ENCODE results near the gene NFS1. TPM values are rescaled to one million over a fixed set of nuclear protein-coding genes. Genes with fewer than 3 reads are reported as not detected.

Gene NFS1
- polyA plus RNA-seq, 1 donor (not counting 4 experiments of a cell fraction or from before 2014, with no cell fraction given) = 39.6 TPM

- Histone ChIP-seq H3K27ac (ENCODE audit: control insufficient read depth, insufficient read depth, low read length) (no peak overlapping the region), H3K36me3 (ENCODE audit: control insufficient read depth in 2 of 2, extremely low read depth in 1 of 2, insufficient read depth in 2 of 2, low read length in 2 of 2) (peaks cover 30 to 48% of the 10 kb centered on the region in 2 experiments), H3K9ac (ENCODE audit: control insufficient read depth, extremely low read depth, insufficient read depth, low read length) (no peak overlapping the region), H3K9me3 (ENCODE audit: control insufficient read depth, low read depth, low read length) (no peaks in the 10 kb centered on the region), H3K9me1 (ENCODE audit: control insufficient read depth, extremely low read depth, insufficient read depth, low read length) (peaks cover 2% of the 10 kb centered on the region), H4K20me1 (ENCODE audit: control insufficient read depth, extremely low read depth, insufficient read depth, low read length) (peaks cover 67% of the 10 kb centered on the region), H3K4me2 (ENCODE audit: control insufficient read depth, extremely low read depth, insufficient read depth, low read depth, low read length) (no peak overlapping the region), H3K27me3 (ENCODE audit: control insufficient read depth, extremely low read depth, insufficient read depth, low read length) (no peaks in the 10 kb centered on the region), H3K79me2 (ENCODE audit: control insufficient read depth, insufficient read depth, low read length) (peaks cover 96% of the 10 kb centered on the region), H3K4me1 (ENCODE audit: control insufficient read depth, extremely low read depth, insufficient read depth, low read length) (peaks cover 7% of the 10 kb centered on the region), H2AFZ (ENCODE audit: control insufficient read depth, low read length) (no peak overlapping the region), H3K4me3 (ENCODE audit: control insufficient read depth in 2 of 3, extremely low read depth in 1 of 3, insufficient read depth in 2 of 3, low read depth in 1 of 3, low read length in 3 of 3) (no peak overlapping the region)
- FAIRE-seq = no peak
- dilution Hi-C loops (cut with MboI; ENCODE audit: extremely low pct_ligation_motif_present, low sequenced_read_pairs) = no loop called here
- DNase-seq (ENCODE audit: low read depth, low spot score) = no peak
- no peak for TF ChIP-seq EZH2 (IDR thresholded peaks at IDR 0.05; ENCODE audit: low read length)
- TF ChIP-seq, protein P1, sequence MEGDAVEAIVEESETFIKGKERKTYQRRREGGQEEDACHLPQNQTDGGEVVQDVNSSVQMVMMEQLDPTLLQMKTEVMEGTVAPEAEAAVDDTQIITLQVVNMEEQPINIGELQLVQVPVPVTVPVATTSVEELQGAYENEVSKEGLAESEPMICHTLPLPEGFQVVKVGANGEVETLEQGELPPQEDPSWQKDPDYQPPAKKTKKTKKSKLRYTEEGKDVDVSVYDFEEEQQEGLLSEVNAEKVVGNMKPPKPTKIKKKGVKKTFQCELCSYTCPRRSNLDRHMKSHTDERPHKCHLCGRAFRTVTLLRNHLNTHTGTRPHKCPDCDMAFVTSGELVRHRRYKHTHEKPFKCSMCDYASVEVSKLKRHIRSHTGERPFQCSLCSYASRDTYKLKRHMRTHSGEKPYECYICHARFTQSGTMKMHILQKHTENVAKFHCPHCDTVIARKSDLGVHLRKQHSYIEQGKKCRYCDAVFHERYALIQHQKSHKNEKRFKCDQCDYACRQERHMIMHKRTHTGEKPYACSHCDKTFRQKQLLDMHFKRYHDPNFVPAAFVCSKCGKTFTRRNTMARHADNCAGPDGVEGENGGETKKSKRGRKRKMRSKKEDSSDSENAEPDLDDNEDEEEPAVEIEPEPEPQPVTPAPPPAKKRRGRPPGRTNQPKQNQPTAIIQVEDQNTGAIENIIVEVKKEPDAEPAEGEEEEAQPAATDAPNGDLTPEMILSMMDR (optimal IDR thresholded peaks at IDR 0.05 in 1 of 3, IDR thresholded peaks at IDR 0.05 in 1 of 3, conservative IDR thresholded peaks at IDR 0.05 in 1 of 3; ENCODE audit: extremely low read depth in 1 of 3, insufficient read depth in 2 of 3, low read length in 3 of 3) = no peak
These were observed 32.9 kb upstream of the NFS1 start for GRCh38 chr20:35731862-35732643.

DNA sequence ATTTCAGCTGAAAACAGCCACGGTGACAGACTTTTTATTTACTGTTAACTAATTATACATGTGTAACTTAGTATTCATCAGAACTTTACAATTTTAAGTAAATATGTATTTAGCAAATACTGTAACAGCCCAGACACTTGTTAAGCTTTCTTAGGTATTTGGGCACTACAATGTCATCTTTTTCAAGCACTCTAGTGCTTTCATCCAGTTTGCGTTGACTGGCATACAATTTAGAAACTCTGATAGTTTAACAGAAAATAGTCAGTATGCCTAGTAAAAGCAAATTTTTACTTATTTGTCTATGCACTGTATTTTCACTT is 32.3 kb upstream of the NFS1 start:
- H3K36me3 ChIP-seq (ENCODE audit: control insufficient read depth in 2 of 2, extremely low read depth in 1 of 2, insufficient read depth in 2 of 2, low read length in 2 of 2) = peaks cover 32 to 52% of the 10 kb centered on the region in 2 experiments
- H4K20me1 ChIP-seq (ENCODE audit: control insufficient read depth, extremely low read depth, insufficient read depth, low read length) = peaks cover 68% of the 10 kb centered on the region
- peaks cover 2% of the 10 kb centered on the region for H3K9me1 ChIP-seq (ENCODE audit: control insufficient read depth, extremely low read depth, insufficient read depth, low read length)
- no peaks in the 10 kb centered on the region for H3K27me3 ChIP-seq (ENCODE audit: control insufficient read depth, extremely low read depth, insufficient read depth, low read length)
- no peak overlapping the region for H3K4me2 ChIP-seq (ENCODE audit: control insufficient read depth, extremely low read depth, insufficient read depth, low read depth, low read length)
- no peak for DNase-seq (ENCODE audit: low read depth, low spot score)
- dilution Hi-C loops (cut with MboI; ENCODE audit: extremely low pct_ligation_motif_present, low sequenced_read_pairs) = no loop called here
- no peaks in the 10 kb centered on the region for H3K9me3 ChIP-seq (ENCODE audit: control insufficient read depth, low read depth, low read length)
- no peak for TF ChIP-seq EZH2 (IDR thresholded peaks at IDR 0.05; ENCODE audit: low read length)
- TF ChIP-seq, protein P1 (optimal IDR thresholded peaks at IDR 0.05 in 1 of 3, IDR thresholded peaks at IDR 0.05 in 1 of 3, conservative IDR thresholded peaks at IDR 0.05 in 1 of 3; ENCODE audit: extremely low read depth in 1 of 3, insufficient read depth in 2 of 3, low read length in 3 of 3) = no peak
- peaks cover 96% of the 10 kb centered on the region for H3K79me2 ChIP-seq (ENCODE audit: control insufficient read depth, insufficient read depth, low read length)
- H3K4me3 ChIP-seq (ENCODE audit: control insufficient read depth in 2 of 3, extremely low read depth in 1 of 3, insufficient read depth in 2 of 3, low read depth in 1 of 3, low read length in 3 of 3) = no peak overlapping the region
- H3K9ac ChIP-seq (ENCODE audit: control insufficient read depth, extremely low read depth, insufficient read depth, low read length) = no peak overlapping the region
- no peak for FAIRE-seq
- no peak overlapping the region for H2AFZ ChIP-seq (ENCODE audit: control insufficient read depth, low read length)
- H3K27ac ChIP-seq (ENCODE audit: control insufficient read depth, insufficient read depth, low read length) = no peak overlapping the region
- peaks cover 7% of the 10 kb centered on the region for H3K4me1 ChIP-seq (ENCODE audit: control insufficient read depth, extremely low read depth, insufficient read depth, low read length)

All from keratinocyte (primary cell).